Thyroid gland (tissue), 4 donors: ENCODE data around the gene KATNAL1.

Experiments
- CTCF ChIP-seq, 6 experiments: fragments of 200-600 bp in 3 of 6; fragments of 450-650 bp in 3 of 6; sonication (generic) in 3 of 6; IDR thresholded peaks; one replicate each; pipeline ENCODE4 v1.5.1; 2016 to 2019; ENCODE audit warnings: antibody characterized with exemption in 6 of 6, mild to moderate bottlenecking in 2 of 6, inconsistent platforms in 1 of 6, moderate library complexity in 1 of 6
- POLR2A ChIP-seq, 2 donors: fragments of 450-650 bp; IDR thresholded peaks; one replicate each; pipeline ENCODE4 v1.6.1; 2017; ENCODE audit warnings: antibody characterized with exemption in 2 of 2, mild to moderate bottlenecking in 2 of 2, moderate library complexity in 1 of 2

DNA sequence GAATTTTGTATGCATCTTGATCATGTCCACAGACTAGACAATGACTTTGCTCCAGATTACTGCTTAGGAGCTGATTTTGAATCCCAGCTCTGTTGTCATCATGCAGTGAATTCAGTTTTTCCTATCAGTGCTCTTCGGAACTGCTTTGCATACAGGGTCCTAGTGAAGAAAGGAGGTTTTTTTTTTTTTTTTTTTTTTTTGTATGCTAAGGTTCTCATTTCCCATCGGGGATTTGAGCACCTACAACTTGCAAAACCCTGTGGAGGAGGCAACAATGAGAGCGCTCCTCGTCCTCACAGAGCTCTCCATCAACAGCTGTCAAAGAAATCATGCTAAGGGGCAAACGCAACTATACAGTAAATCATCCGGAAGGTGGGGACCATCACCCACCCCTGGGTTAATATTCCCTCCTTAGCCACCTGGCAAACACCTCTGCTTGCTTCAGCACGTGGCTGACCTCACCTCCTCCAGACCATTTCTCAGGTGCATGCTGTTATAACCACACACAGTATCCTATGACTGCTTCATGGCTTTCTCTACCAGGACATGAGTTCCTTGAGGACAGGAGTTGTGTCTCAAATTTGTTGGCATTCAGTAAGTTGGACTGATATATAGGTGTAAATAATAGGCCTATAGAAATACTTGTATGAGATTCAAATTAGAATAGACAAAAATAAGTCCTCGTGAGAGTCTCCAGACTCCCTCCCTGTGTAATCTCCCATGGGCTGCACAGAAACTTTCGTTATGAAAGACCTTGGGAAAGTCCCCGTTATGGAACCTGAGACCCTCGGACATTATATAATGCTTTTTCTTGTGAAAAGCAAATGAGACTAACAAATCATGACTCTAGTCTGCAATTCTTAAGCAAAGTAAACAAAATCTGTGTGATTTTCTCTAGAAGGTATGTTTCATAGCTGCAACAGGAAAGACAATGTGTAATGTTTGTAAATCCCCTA lies 113.8 kb downstream of the KATNAL1 start:
- no peak for TF ChIP-seq CTCF (IDR thresholded peaks at IDR 0.05)
- no peak for TF ChIP-seq POLR2A (IDR thresholded peaks at IDR 0.05)
